ENCODE results near the gene TRAPPC2L.

The TRAPPC2L gene, protein sequence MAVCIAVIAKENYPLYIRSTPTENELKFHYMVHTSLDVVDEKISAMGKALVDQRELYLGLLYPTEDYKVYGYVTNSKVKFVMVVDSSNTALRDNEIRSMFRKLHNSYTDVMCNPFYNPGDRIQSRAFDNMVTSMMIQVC

DNA sequence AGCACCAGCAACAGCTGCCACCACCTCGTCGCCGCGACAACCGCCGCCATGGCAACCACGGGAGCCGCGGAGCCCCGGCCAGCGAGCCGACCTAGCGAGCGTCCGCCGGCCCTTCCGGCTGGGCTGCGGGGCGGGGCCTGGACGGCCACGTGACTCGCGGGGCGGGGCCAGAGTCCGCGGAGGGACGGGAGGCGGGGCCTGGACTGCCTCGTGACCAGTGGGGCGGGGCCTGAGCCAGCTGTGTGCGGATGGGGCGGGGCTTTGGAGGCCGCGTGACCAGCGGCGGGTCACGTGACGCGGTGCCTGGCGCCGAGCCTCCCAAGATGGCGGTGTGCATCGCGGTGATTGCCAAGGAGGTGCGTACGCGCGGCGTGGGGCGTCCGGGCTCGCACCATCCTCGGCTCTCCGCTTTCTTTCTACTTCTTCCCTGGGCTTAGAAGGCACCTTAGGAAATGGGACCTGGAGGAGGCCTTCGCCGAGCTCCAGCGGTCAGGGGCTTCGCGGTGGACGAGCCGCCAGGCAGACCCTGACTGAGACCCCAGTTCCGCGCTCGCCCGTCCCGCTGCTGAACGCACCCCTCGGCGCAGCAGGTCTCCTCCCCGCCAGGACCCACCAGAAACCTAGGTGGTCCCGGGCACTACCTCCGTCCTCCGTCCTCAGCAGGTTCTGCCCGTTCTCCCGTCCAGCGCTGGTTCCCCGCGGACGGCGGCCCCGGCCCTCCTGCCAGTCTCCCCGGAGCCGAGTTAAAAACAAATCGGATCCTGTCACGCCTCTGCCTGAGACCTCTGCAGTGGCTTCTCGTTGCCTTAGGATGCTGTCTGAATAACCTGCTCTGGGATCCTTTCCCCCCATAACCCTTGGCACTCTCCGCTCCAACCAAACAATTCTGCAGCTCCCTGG, at the start of gene TRAPPC2L, which contains the start of gene GALNS:
TRAPPC2L (plus strand) TSS at position 300 of the 900 bp plus-strand sequence; CDS start at position 324, 24 bp downstream.
GALNS (minus strand) TSS at position 120 of the 900 bp plus-strand sequence; CDS start at position 50, 70 bp downstream.
- DNase-seq, result peak; percentile 92

DNA sequence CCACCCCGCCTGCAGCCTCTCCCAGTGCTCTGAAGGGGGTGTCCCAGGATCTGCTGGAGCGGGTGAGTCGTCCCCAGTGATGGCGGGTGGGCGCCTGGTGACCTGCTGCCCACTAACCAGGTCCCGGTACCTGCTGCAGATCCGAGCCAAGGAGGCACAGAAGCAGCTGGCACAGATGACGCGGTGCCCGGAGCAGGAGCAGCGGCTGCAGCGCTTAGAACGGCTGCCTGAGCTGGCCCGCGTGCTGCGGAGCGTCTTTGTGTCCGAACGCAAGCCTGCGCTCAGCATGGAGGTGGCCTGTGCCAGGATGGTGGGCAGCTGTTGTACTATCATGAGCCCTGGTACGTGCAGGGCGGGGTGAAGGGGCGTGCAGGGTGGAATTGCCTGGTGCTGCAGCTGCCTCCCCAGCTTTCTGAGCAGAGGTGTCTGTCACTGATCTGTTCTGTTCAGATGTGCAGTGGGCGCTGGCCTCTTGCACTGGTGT, 49.7 kb upstream of the TRAPPC2L start:
- no peak for DNase-seq

DNA sequence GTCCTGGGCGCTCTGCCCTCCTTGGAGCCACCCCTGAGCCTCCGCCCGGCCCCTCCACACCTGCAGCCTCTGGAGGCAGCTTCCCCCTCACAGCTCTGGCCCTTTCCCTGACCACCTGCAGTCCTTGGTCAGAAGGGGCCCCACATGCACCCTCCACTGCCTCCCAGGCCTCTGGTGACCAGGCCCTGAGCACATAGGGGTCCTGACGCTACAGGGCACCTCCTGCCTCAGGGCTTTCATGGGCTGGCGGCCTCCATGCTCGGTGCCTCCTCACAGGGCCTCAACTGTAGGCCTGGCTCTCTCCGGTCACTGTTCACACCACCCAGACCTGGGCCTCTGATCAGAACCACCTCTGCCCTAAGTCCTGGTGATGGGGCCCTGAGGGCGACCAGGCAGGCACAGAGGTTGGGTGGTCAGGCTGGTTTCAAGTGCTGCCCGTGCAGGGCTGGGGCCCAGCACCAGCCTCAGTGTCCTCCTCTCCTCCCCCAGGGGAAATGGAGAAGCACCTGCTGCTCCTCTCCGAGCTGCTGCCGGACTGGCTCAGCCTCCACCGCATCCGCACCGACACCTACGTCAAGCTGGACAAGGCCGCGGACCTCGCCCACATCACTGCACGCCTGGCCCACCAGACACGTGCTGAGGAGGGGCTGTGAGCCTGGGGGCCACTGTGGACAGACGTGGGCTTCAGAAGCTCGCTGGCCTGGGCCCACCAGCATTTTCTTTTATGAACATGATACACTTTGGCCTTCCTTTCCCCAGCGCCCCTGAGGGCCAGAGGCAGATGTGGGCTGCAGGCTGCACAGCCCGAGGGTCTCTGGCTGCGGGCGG, 49.1 kb upstream of the TRAPPC2L start:
- DNase-seq, result no peak

DNA sequence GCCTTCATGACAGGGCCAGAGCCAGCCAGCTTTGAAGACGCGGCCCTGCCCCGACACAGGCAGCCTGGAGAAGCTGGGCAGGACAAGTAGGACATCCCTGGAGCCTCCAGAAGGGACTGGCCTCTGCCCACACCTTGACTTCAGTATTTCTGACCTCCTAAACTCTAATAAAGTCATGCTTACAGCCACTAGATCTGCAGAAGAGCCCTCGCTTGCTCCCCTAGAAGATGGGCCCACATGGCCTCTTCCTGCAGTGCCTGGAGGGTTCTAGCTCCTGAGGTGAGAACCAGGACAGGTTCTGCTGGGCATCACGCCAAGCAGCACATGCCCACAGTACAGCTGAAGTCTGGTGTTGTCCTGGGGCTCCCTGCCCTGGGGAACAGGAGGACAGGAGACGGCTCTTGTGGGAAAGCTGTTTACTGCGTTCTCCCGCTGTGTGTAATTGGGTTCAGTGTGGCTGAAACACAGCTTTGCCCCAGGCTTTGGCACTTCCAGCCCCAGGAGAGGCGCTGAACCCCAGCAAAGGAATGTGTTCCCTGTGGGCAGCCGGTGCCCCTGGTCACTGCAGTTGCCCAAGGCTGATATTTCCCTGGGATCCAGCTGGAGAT, 47.8 kb upstream of the TRAPPC2L start:
- peak; percentile 54 for DNase-seq

DNA sequence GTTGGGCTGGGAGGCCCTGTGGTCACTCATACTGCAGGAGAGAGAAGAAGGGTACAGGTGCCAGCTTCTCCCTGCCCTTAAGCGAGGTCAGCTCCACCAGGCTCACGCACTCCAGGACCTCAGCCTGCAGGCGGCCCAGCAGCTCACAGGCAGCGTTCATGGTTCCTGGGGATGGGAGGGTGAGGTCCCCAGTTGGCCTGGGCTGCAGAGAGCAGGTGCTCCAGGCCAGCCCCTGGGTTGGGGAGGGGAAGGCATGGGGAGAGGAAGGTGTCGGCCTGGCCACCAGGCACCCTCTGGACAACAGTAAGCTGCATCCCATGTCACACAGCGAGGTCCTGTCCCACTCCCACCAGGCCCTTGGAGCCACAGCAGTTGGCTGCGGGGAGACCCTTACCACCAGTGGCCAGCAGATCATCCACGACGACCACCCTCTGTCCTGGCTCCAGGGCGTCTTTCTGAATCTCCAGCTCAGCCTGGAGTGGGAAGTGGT, 47.2 kb upstream of the TRAPPC2L start:
- DNase-seq, result peak; percentile 37

DNA sequence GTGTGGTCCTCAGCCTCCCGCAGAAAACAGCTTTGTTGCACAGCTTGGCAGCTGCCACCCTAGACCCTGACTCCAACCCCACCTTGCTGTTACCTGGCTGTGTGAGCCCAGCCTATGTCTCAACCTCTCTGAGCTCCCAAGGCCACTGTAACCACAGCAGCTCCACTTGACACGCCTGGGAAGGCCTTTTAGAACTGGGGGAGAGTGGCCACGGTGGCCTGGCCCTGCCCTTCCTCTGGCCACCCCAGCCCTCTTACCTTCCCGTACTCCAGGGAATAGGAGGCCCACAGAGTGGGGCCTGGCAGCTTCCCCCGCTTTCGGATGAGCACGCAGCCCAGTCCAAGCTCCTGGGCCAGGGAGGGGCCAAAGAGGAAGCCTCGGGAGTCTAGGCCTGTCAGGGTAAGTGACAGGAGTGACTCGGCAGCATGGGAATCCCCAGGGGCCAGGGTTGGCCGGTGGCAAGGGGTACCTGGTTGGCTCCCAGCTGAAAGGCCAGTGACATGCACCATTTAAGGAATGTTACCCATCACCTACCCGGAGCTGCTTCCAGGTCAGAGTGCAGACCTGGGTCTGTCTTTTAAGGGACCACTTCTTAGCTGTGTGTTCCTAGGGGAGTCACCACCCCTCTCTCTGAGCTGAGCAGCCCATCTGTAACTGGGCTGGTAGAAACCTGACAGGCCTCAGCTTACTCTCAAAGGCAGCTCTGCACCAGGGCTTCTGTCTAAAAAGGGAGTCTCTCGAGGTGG, 46.6 kb upstream of the TRAPPC2L start:
- DNase-seq, result peak; percentile 65

DNA sequence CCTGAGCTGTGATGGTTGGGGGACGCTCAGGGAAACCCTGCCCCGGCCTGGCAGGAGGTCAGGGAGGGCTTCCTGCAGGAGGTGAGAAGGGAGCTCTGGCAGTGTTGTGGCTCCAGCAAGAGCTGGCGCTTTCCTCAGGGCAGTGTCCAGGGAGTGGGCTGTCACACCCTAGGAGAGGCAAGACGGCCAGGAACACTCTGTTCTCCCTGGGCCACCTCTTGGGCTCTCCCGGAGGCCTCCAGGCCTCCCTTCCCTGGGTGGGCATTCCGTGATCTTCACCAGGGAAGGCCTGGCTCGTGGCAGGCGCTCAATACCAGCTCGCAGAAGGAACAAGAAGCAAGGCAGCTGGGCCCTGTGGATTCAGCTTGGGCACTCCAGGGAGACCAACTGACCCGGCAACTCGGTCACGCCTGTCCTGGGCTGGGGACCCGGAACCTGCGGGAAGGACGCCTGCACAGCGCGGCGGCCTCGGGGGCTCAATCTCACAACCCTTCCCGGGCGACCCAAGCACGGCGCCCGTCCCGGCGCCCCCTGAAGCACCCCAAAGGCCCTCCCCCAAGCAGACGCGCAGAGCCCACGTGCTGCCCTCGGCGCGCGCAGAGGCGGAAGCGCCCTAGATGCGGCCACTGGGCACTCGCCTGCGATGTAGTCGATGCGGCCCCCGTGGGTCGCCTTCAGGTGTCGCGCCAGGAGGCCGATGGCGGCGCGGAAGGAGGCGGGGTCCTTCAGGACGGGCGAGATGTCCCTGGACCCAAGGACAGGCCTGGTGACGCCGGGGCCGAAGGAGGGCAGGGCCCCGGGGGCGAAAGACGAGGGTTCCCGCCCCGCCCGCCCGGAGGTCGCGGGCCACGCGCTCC, 45.8 kb upstream of the TRAPPC2L start:
- peak; percentile 83 for DNase-seq

DNA sequence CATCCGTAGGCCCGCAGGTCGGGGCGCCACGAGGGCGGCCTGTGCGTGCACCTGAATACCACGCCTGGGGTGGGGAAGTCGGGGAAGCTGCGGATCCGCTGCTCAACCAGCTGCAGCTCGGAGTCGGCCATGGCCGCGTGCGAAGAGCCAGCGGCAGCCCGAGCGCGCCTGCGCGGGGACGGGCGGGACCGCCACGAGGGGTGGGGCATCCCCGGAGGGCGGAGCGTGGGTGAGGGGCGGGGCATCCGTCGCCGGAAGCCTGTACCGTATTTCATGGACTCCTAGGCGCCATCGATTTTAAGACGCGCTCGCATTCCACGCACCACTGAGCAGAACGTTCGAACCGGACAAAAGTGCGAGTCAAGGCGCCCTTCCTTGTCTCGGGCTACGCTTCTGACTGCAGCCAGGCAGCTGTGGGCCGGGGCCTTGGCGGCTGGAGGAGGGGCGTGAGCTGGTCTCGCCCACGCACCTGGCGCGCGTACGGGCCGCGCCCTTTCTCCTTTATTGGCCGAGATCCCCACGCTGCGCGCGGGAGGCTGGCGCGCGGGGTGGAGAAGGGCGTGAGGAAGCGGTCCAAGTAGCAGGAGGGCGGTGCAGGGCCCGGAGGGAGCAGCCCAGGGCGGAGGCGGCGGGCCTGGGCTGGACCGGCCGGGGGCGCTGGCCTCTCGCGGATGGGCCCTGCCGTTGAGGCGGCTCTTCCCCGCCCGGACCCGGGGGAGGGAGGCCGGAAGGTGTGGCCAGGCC, 45.0 kb upstream of the TRAPPC2L start, which contains the start of gene APRT:
APRT (minus strand) TSS at position 160 of the 744 bp plus-strand sequence; CDS start at position 131, 29 bp downstream.
- DNase-seq, result peak; percentile 93

DNA sequence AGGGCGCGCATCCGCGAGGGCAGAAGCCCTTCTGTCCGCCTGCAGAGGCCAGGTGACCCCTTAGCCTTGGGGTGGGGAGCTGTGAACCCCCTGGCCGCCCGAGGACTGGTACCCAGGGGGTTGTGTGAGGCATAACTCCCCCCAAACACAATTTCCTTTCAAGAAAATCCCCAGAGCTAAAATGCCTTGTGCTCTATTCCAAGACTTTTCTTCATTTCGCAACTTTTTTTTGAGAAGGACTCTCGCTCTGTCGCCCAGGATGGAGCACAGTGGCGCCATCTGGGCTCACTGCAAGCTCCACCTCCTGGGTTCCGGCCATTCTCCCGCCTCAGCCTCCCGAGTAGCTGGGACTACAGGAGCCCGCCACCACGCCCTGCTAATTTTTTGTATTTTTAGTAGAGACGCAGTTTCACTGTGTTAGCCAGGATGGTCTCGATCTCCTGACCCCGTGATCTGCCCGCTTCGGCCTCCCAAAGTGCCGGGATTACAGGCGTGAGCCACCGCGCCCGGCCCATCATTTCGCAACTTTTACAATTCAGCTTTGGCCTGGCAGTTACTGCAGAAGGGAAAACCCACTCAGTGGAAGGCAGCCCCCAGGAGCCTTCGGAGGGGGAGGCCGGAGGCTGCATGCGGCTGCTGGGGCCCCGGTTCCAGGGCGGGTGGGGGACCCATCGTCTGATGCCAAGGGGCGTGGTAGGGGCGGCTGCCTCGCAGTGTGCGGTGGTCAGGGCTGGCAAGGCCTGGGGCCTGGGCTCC, 44.2 kb upstream of the TRAPPC2L start:
- peak; percentile 69 for DNase-seq

DNA sequence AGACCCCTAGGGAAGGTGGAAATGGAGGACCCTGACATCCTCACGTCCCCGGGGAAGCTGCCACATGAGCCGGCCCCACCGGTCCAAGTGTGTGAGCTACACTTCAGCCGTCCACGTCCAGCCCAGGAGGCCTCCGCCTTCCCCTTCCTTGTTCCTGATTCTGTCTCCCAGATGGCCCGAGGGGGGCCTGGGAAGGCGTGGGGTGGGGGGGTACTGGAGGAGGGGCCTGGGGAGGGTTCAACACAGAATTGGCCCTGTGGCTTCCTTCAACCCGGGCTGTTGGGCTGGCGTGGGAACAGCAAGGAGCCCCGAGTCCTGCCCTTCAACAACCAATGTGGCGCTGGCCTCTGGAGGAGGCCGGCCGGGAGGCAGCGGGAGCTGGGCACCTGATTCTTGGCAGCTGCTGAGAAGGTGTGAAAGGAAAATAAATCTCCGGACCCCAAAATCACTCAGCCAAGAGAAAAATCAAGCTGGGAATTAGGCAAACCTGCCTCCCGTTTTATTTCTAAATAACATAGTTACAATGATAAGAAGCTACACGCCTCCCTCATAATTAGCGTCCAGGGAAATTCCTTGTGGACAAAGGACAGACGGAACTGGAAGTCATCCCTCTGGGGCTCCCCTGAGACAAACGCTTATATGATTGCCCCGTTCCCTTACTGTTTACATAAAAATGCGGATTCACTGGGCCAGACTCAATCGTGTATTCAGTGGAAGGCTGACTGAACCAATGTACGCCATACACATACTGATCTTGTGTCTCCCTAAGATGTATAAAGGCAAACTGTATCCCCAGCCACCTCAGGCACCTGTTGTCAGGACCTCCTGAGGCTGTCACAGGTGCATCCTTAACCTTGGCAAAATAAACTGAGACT, 43.4 kb upstream of the TRAPPC2L start:
- DNase-seq, result no peak

DNA sequence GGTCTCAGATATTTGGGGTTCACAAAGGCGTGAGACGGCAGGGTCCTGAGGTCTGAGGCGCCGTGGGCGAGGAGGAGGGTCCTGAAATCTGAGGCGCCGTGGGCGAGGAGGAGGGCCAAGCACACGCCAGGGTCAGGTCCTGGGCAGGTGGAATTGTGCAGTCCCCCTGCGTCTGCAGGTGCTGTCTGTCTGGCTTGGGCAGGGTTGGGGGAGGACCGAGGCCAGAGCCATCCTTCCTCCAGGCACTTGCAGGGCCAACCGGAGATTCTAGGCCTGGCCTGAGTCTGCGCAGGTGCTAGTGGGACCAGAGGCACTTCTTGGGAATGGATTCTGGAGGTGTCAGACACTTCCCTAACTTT, 42.8 kb upstream of the TRAPPC2L start:
- no peak for DNase-seq

DNA sequence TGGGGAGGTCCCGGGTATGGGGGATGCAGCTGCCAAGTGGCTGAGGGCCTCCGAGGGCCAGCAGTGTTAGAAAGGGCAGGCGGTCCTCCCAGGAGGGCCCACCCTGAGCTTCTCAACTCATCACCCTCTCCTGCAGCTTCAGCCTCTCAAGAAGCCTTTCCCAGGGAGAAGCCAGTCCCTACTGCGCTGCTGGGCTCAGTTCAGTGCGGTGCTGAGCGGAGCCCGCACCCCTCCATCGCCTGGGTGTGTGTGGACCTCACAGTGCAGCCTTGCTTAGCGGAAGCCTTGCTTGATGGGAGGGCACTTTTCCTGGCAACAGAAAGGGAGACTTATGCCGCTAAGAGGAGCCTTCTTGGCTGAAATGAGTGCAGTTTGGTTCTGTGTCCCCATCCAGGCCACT, 41.7 kb upstream of the TRAPPC2L start:
- no peak for DNase-seq

DNA sequence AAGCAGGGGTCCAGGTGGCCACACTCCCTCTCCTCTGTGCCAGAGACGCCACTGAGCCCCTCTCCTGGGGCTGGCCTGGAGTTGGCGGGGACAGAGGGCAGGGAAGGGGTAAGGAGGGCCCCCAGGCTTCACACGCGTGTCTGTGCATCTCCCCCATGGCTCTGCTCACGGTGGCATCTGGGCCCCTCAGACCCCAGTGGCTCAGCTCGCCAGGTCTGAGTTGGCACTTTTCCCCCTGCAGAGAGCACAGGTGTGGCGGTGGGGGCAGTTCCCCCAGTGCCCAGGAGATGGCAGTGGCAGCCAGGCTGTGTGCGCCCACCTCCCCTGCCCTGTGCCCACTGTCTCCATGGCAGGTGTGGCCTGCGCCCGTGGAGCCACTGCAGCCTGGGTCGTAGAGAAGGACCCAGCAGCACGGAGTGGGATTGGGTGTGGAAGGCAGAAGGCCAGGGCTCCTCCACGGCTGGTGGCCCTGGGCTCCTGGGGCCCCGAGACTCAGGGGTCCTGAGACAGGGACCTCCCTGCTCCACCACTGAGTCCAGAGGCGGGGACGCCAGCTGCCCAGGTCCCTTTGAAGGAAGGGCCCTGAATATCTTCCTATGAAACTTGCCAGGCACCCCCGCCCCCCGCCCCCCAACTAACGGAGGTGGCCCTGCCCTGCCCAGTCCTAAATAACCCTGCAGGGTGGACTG, 40.9 kb upstream of the TRAPPC2L start:
- peak; percentile 50 for DNase-seq

DNA sequence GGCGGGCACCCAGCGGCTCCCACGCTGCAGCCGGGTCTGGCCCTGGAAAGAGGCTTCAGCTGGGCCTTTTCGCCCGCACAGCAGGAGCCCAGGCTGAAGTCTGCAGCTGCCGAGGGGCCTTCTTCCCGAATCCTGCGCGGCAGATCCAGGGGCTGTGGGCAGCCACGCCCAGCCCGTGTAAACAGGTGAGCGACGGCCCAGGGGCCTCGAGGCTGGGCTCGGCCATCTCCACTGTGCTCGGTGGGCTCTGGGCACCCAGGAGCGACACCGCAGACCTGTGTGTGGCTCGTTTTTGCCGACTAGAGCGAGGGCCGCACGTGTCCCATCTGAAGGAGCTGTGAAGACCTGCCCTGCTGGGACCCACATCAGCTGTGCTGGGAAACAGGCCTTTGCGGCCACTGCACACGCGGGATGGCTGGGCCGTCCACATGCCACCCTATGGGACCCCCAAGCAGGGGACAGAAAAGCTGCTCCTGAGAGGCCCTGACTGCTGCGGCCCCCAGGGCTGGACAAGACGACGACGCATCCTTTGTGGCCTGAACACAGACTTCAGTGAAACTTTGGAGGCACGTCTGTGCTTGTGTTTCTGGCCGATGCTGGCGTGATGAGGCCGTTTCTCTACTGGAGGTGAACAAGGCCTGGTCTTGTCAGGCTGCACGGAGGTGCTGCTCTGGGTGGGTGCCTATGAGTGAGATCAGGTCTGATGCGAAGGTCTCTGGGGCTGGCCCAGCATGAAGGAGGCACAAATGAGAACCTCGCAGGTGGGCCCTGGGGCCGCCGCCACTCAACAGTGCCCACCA, 40.0 kb upstream of the TRAPPC2L start:
- no peak for DNase-seq

DNA sequence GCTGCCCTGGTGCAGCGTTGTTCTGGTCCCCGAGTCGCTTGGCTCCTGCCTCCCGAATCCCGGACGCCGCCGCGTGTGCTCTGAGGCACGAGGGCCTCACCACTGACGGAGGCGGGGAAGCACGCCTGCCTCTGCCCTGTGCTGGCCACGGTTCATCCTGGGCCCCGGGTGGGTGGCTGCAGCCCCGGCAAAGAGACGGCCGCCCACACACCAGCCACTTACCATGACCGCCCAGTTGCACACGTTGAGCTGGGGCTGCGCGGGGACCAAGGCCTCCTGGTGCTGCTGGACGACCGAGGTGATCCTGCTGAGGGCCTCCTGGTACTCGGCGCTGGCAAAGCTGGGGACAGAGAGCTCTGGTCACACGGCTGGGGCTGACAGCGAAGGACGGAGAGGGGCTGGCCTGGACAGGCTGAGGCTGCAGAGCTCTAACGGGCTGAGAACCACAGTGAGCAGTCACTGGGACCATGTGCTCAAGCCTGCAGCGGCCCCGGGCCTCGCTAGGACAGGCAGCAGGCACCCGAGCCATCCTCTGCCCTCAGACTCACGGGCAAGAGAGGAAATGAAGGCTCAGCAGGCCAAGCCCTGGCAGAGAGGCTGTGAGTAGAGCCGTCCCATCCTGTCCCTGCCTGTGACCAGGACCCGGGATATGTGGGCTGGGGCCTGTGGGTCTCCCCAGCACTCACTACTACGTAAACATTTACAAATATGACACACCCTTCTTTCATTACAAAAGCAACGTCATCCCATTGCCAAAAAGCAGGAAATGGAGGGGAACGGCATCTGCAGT, 38.9 kb upstream of the TRAPPC2L start:
- no peak for DNase-seq

DNA sequence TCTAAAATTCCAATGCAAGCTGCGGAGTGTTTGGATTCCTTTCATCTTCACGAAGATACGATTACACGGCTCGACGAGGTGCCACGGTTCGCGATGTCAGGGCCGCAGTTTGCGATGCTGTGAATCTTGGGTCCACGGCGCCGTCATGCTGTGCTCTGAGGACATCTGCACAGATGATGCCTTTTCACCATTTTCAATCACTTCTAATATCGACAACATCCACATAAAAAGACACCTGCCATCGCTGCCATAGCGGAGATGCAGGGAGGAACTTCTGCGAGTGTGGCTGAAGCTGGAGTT, 38.4 kb upstream of the TRAPPC2L start:
- no peak for DNase-seq
